K562 (cell line): Measurements from ENCODE around the gene TSPAN14. TPM values are rescaled to one million over a fixed set of nuclear protein-coding genes. Genes with fewer than 3 reads are reported as not detected.

ENCODE experiments used
- ATAC-seq: fragments of 200-7000 bp; cut with Tn5 transposase; 3 replicates; pipeline ENCODE4 v1.9.1; 2020; ENCODE audit warnings: moderate library complexity
- BruUV-seq: library from RNA; stranded (reverse); fragments of 400-500 nt; replicated peaks from 2 replicates; lab custom pipeline; 2021; lab: Mats Ljungman, UMichigan
- CTCF ChIA-PET: fragments of 300-600 bp; formaldehyde crosslinking; extraction: SDS; loops from one replicate; lab custom pipeline; 2021; ENCODE audit warnings: low intra/inter-chr PET ratio; lab: Yijun Ruan, JAX
- POLR2A ChIA-PET: fragments of 300-600, 350-650 bp; sonication (Branson Sonifier 250); formaldehyde crosslinking; extraction: SDS; loops from one replicate; lab custom pipeline; 2021; ENCODE audit warnings: antibody characterized with exemption, inconsistent platforms; lab: Yijun Ruan, JAX
- DNase-seq, 4 experiments: peaks; one replicate each; pipeline versions ENCODE4 v3.0.0 to v3.0.0-alpha.2; 2011 to 2018; ENCODE audit warnings: low spot score in 3 of 4, mixed read lengths in 3 of 4; ENCODE audit errors: extremely low read depth in 1 of 4
- FAIRE-seq: peaks from 2 replicates; lab custom pipeline; 2011; peaks lifted over from hg19 to GRCh38; lab: Jason Lieb, UNC
- H2AFZ ChIP-seq: 2 replicates; pipeline ENCODE4 v1.6.0; 2011; ENCODE audit warnings: low read depth, low read length, control low read depth, inconsistent platforms
- H3K27ac ChIP-seq: fragments of 200-600 bp; 3 replicates; pipeline ENCODE4 v1.8.0; 2011; ENCODE audit warnings: low read depth, mild to moderate bottlenecking, control low read depth, inconsistent platforms, low read length, moderate library complexity, mixed read lengths; ENCODE audit errors: extremely low read depth
- H3K27me3 ChIP-seq, 2 experiments: fragments of 300-600 bp in 1 of 2; 2 replicates in 1 of 2; 3 replicates in 1 of 2; pipeline versions ENCODE4 v1.6.0 to v1.8.0; 2011; ENCODE audit warnings: inconsistent platforms in 2 of 2, low read length in 2 of 2, mild to moderate bottlenecking in 1 of 2, mixed read lengths in 1 of 2, moderate library complexity in 1 of 2; ENCODE audit not compliant: control insufficient read depth in 2 of 2, insufficient read depth in 2 of 2
- H3K36me3 ChIP-seq: fragments of 300-600 bp; 3 replicates; pipeline ENCODE4 v1.8.0; 2011; ENCODE audit warnings: mild to moderate bottlenecking, low read length, inconsistent platforms; ENCODE audit not compliant: control insufficient read depth, insufficient read depth
- H3K4me1 ChIP-seq, 2 experiments: fragments of 200-600 bp in 1 of 2; replicated peaks in 1 of 2; 2 replicates in 1 of 2; 3 replicates in 1 of 2; pipeline versions ENCODE4 v1.5.1 to v1.8.0; 2011; ENCODE audit warnings: inconsistent platforms in 2 of 2, low read length in 2 of 2, mild to moderate bottlenecking in 1 of 2, mixed read lengths in 1 of 2, moderate library complexity in 1 of 2; ENCODE audit not compliant: control insufficient read depth in 2 of 2, insufficient read depth in 2 of 2
- H3K4me2 ChIP-seq: 2 replicates; pipeline ENCODE4 v1.6.1; 2011; ENCODE audit warnings: low read length, control low read depth, inconsistent platforms, mixed read lengths; ENCODE audit not compliant: insufficient read depth
- H3K4me3 ChIP-seq: fragments of 200-600 bp; sonication (generic), shearing (Covaris generic); 2 replicates; pipeline ENCODE4 v1.5.1; 2016; ENCODE audit warnings: control low read depth, inconsistent platforms
- H3K79me2 ChIP-seq: fragments of 200-600 bp; 3 replicates; pipeline ENCODE4 v1.8.0; 2011; ENCODE audit warnings: low read length, inconsistent platforms; ENCODE audit not compliant: control insufficient read depth, insufficient read depth
- H3K9ac ChIP-seq, 2 experiments: 2 replicates each; pipeline versions ENCODE4 v1.6.0 to v1.6.1; 2011; ENCODE audit warnings: low read depth in 2 of 2, low read length in 2 of 2, control low read depth in 1 of 2, inconsistent platforms in 1 of 2, mild to moderate bottlenecking in 1 of 2, mixed read lengths in 1 of 2; ENCODE audit not compliant: insufficient read depth in 1 of 2
- H3K9me1 ChIP-seq: one replicate; pipeline ENCODE4 v1.6.0; 2011; ENCODE audit warnings: inconsistent platforms, mild to moderate bottlenecking, low read length, moderate library complexity; ENCODE audit not compliant: control insufficient read depth, insufficient read depth
- H3K9me3 ChIP-seq: replicated peaks from 2 replicates; pipeline ENCODE4 v1.5.1; 2011; ENCODE audit warnings: low read depth, low read length, inconsistent platforms; ENCODE audit not compliant: control insufficient read depth, insufficient read depth
- H4K20me1 ChIP-seq: replicated peaks from 2 replicates; pipeline ENCODE4 v1.6.1; 2011; ENCODE audit warnings: low read length, inconsistent platforms, mixed read lengths; ENCODE audit not compliant: control insufficient read depth, insufficient read depth
- FOXA3 ChIP-seq, 2 experiments: fragments of 450-650 bp in 1 of 2; sonication (generic) in 1 of 2; formaldehyde crosslinking; IDR thresholded peaks in 1 of 2; conservative IDR thresholded peaks in 1 of 2; 2 replicates each; pipeline versions ENCODE4 v1.4.0 to v1.8.0; 2020 to 2022; ENCODE audit warnings: mild to moderate bottlenecking in 2 of 2, missing genetic modification reagents in 1 of 2
- HDAC1 ChIP-seq, 2 experiments: fragments of 450-650 bp; IDR thresholded peaks; 2 replicates each; pipeline ENCODE4 v1.6.1; 2016 to 2017; ENCODE audit warnings: inconsistent platforms in 1 of 2, mild to moderate bottlenecking in 1 of 2, moderate library complexity in 1 of 2
- HNRNPLL ChIP-seq: fragments of 200-400 bp; formaldehyde crosslinking; IDR thresholded peaks from 2 replicates; pipeline ENCODE4 v1.6.1; 2017; ENCODE audit warnings: low read length, low read depth, mild to moderate bottlenecking; ENCODE audit not compliant: poor library complexity, severe bottlenecking
- KAT8 ChIP-seq: fragments of 450-650 bp; IDR thresholded peaks from 2 replicates; pipeline ENCODE4 v1.6.1; 2016; ENCODE audit warnings: low read depth, mild to moderate bottlenecking
- KDM4B ChIP-seq, 2 experiments: fragments of 450-650 bp in 1 of 2; sonication (generic) in 1 of 2; IDR thresholded peaks; 2 replicates each; pipeline ENCODE4 v1.6.1; 2016 to 2017; ENCODE audit warnings: borderline replicate concordance in 2 of 2, antibody characterized with exemption in 1 of 2, low read depth in 1 of 2, mild to moderate bottlenecking in 1 of 2
- KLF13 ChIP-seq: fragments of 450-650 bp; IDR thresholded peaks from 2 replicates; pipeline ENCODE4 v1.6.1; 2016; ENCODE audit warnings: missing genetic modification characterization, low read depth, mild to moderate bottlenecking, missing compliant biosample characterization, moderate library complexity, borderline replicate concordance
- MYC ChIP-seq, 2 experiments: fragments of 250-450 bp in 1 of 2; sonication (Bioruptor Pico) in 1 of 2; IDR thresholded peaks; 2 replicates each; pipeline versions ENCODE4 v1.5.1 to v1.6.1; 2012 to 2021; ENCODE audit warnings: low read depth in 2 of 2, borderline replicate concordance in 1 of 2, improper control_type of control experiment in 1 of 2, low read length in 1 of 2, mild to moderate bottlenecking in 1 of 2, moderate library complexity in 1 of 2
- PTBP1 ChIP-seq: fragments of 200-400 bp; formaldehyde crosslinking; IDR thresholded peaks from 2 replicates; pipeline ENCODE4 v1.6.1; 2017; ENCODE audit warnings: low read depth, low read length
- RBBP5 ChIP-seq: fragments of 200-600 bp; sonication (generic); IDR thresholded peaks from 2 replicates; pipeline ENCODE4 v1.6.1; 2012; ENCODE audit warnings: borderline replicate concordance, mild to moderate bottlenecking, low read length, control low read depth, inconsistent platforms; ENCODE audit not compliant: insufficient read depth, poor library complexity, severe bottlenecking
- THRB ChIP-seq: fragments of 450-650 bp; formaldehyde crosslinking; conservative IDR thresholded peaks from 2 replicates; pipeline ENCODE4 v1.4.0; 2022; ENCODE audit warnings: mild to moderate bottlenecking, missing genetic modification characterization
- ZNF551 ChIP-seq: fragments of 250-450 bp; sonication (Bioruptor Pico); IDR thresholded peaks from 2 replicates; pipeline ENCODE4 v1.5.0; 2021; ENCODE audit warnings: mild to moderate bottlenecking, moderate library complexity
- ZNF561 ChIP-seq: fragments of 450-650 bp; formaldehyde crosslinking; conservative IDR thresholded peaks from 2 replicates; pipeline ENCODE4 v1.4.0; 2020; ENCODE audit warnings: mild to moderate bottlenecking, moderate library complexity
- WGBS: fragments of 100-300 bp; shearing (Covaris generic); methylation state at CpG from one replicate; pipeline ENCODE4 v1.1.6; 2016; ENCODE audit warnings: low coverage, mixed read lengths; ENCODE audit not compliant: insufficient coverage; ENCODE audit errors: missing lambda C conversion rate; 5-methylcytosine and 5-hydroxymethylcytosine counted together
- in situ Hi-C: fragments of 300-500 bp; cut with MboI; formaldehyde crosslinking; loops from 4 replicates; pipeline ENCODE4 v1.15.0; 2018; ENCODE audit warnings: inconsistent platforms, mixed read lengths
- intact Hi-C: fragments of 100-400 bp; cut with micrococcal nuclease; formaldehyde crosslinking; loops from 2 replicates; pipeline ENCODE4 v1.14.2; 2022
- polyA plus RNA-seq, 8 experiments: library from polyadenylated mRNA; depleted of rRNA in 4 of 8; stranded (reverse) in 5 of 8; unstranded in 3 of 8; fragments of >200 nt; fragmentation: Nextera tagmentation in 2 of 8; fragmentation: Illumina TruSeq in 1 of 8; extraction: Ambion mirVana in 2 of 8; extraction: Trizol in 1 of 8; gene quantifications; 2 replicates each; pipeline versions ENCODE4 v1.2.1 to v1.2.3, GENCODE V29; 2011 to 2014; ENCODE audit warnings: inconsistent platforms in 1 of 8, missing spikeins in 1 of 8
- total RNA-seq, 7 experiments: library from RNA; depleted of rRNA in 6 of 7; stranded (reverse); fragments of >200 nt in 6 of 7; fragmentation: Illumina TruSeq in 2 of 7; extraction: Trizol in 2 of 7; gene quantifications; 2 replicates each; pipeline versions ENCODE4 v1.2.1 to v1.2.3, GENCODE V29; 2011 to 2021; ENCODE audit warnings: low replicate concordance in 1 of 7
- TF ChIP-seq, protein P1 (sequence below): fragments of 450-650 bp; conservative IDR thresholded peaks from 2 replicates; pipeline ENCODE4 v1.6.1; 2016; ENCODE audit warnings: missing genetic modification characterization, low read depth, mild to moderate bottlenecking, control low read depth, missing compliant biosample characterization
- TF ChIP-seq, protein P2 (sequence below): fragments of 450-650 bp; IDR thresholded peaks from 2 replicates; pipeline ENCODE4 v1.6.1; 2017; ENCODE audit warnings: antibody characterized with exemption
- TF ChIP-seq, protein P3 (sequence below): sonication (generic); formaldehyde crosslinking; IDR thresholded peaks from 2 replicates; pipeline ENCODE4 v1.9.0; 2022; ENCODE audit warnings: mild to moderate bottlenecking, missing genetic modification reagents

The TSPAN14 gene
- total and polyA plus RNA-seq, 9 of the 15 experiments (the other 6 are each of a cell fraction or from before 2014, with no cell fraction given) = 5.8 to 92.9 (median 23.3) TPM

DNA sequence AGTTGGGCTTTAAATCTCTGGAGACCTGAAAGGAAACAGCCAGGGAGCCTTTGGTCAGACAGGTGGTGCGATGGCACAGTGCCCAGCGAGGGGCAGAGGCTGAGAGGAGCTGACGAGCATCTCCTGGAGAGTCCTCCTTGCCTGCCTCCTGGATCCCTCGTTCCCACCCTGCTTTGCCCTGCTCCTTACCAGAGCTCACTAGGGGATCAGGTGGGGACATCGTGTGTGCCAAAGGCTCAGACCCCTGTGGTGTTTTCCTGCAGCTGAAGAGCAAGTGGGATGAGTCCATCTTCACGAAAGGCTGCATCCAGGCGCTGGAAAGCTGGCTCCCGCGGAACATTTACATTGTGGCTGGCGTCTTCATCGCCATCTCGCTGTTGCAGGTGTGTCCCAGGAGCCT is 61.8 kb downstream of the TSPAN14 start:
- no peak overlapping the region for H3K9ac ChIP-seq
- FAIRE-seq = no peak
- no peaks in the 10 kb centered on the region; the same call in 1 of the 2 replicates for H4K20me1 ChIP-seq
- no peak for ATAC-seq
- no TSS peak for BruUV-seq
- H3K4me2 ChIP-seq = no peak overlapping the region
- POLR2A ChIA-PET = no interaction called here
- CTCF ChIA-PET = interaction anchor here (0.5 kb wide), 1 partner anchor 182 kb away, joined by 3 read pairs; no protein-coding TSS in a partner anchor
- no peaks in the 10 kb centered on the region for H3K9me1 ChIP-seq
- no peaks in the 10 kb centered on the region for H3K79me2 ChIP-seq
- H3K27ac ChIP-seq = no peak overlapping the region
- no peaks in the 10 kb centered on the region for H3K27me3 ChIP-seq
- in situ Hi-C loops (no loop called here), intact Hi-C loops (no loop called here)
- H3K4me1 ChIP-seq = peaks cover 0 to 11% of the 10 kb centered on the region in 2 experiments; a peak in 1 of 5 replicates
- no peak overlapping the region for H3K4me3 ChIP-seq
- WGBS = 81% methylated on average over 9 of the region's 12 CpGs
- H2AFZ ChIP-seq = no peak overlapping the region
- no peak for DNase-seq
- no peaks in the 10 kb centered on the region for H3K9me3 ChIP-seq
- H3K36me3 ChIP-seq = peaks cover 87% of the 10 kb centered on the region
- TF ChIP-seq KAT8 (no peak), FOXA3 (CRISPR knock-in tag; conservative IDR thresholded peaks at IDR 0.05 in 1 of 2, IDR thresholded peaks at IDR 0.05 in 1 of 2) (no peak), ZNF551 (CRISPR knock-in tag) (no peak), HDAC1 (IDR thresholded peaks at IDR 0.05) (no peak), MYC (IDR thresholded peaks at IDR 0.05; ENCODE audit: low read depth, low read length) (no peak), MYC (CRISPR knock-in tag; IDR thresholded peaks at IDR 0.05; ENCODE audit: borderline replicate concordance, low read depth) (no peak), ZNF561 (CRISPR knock-in tag) (no peak), THRB (CRISPR knock-in tag) (no peak), RBBP5 (no peak), HNRNPLL (no peak), KDM4B (IDR thresholded peaks at IDR 0.05; ENCODE audit: borderline replicate concordance in 2 of 2, low read depth in 1 of 2) (no peak), KLF13 (no peak), PTBP1 (no peak)
- TF ChIP-seq, protein P1, sequence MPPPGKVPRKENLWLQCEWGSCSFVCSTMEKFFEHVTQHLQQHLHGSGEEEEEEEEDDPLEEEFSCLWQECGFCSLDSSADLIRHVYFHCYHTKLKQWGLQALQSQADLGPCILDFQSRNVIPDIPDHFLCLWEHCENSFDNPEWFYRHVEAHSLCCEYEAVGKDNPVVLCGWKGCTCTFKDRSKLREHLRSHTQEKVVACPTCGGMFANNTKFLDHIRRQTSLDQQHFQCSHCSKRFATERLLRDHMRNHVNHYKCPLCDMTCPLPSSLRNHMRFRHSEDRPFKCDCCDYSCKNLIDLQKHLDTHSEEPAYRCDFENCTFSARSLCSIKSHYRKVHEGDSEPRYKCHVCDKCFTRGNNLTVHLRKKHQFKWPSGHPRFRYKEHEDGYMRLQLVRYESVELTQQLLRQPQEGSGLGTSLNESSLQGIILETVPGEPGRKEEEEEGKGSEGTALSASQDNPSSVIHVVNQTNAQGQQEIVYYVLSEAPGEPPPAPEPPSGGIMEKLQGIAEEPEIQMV (tag) = no peak
- TF ChIP-seq, protein P2, sequence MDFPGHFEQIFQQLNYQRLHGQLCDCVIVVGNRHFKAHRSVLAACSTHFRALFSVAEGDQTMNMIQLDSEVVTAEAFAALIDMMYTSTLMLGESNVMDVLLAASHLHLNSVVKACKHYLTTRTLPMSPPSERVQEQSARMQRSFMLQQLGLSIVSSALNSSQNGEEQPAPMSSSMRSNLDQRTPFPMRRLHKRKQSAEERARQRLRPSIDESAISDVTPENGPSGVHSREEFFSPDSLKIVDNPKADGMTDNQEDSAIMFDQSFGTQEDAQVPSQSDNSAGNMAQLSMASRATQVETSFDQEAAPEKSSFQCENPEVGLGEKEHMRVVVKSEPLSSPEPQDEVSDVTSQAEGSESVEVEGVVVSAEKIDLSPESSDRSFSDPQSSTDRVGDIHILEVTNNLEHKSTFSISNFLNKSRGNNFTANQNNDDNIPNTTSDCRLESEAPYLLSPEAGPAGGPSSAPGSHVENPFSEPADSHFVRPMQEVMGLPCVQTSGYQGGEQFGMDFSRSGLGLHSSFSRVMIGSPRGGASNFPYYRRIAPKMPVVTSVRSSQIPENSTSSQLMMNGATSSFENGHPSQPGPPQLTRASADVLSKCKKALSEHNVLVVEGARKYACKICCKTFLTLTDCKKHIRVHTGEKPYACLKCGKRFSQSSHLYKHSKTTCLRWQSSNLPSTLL = no peak
- TF ChIP-seq, protein P3, sequence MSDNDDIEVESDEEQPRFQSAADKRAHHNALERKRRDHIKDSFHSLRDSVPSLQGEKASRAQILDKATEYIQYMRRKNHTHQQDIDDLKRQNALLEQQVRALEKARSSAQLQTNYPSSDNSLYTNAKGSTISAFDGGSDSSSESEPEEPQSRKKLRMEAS (CRISPR knock-in tag) = no peak
